Measurements from ENCODE around the gene WDR4.
"Not testable (repeated sequence)": the region's sequence is repeated elsewhere in the genome, so short reads cannot be mapped to it uniquely, and the experiment has no call there.

WDR4 gene

DNA sequence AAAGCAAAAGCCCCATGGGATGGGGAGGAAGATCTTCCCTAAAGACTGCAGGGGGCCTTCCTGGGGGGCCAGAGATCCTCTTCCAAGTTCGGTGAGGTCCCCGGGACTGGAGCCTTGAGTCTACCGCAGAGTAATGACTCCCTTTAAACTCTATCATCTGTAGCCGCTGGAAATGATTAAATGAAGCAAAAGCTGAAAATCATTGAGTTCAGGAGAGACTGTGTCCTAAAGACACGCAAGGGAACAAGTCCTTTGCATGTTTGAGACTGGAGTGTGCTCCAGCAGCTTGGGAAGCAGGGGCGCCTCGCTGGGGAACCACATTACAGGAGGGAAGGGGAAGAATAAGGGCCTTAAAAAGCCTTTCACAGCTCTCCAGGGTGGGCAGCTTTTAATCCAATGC lies 70.2 kb downstream of the WDR4 start:
- TF ChIP-seq ZFP30 (CRISPR knock-in tag; IDR thresholded peaks at IDR 0.05), result no peak
- TF ChIP-seq CSDC2 (CRISPR knock-in tag; IDR thresholded peaks at IDR 0.05), result no peak
- TF ChIP-seq, protein P1, sequence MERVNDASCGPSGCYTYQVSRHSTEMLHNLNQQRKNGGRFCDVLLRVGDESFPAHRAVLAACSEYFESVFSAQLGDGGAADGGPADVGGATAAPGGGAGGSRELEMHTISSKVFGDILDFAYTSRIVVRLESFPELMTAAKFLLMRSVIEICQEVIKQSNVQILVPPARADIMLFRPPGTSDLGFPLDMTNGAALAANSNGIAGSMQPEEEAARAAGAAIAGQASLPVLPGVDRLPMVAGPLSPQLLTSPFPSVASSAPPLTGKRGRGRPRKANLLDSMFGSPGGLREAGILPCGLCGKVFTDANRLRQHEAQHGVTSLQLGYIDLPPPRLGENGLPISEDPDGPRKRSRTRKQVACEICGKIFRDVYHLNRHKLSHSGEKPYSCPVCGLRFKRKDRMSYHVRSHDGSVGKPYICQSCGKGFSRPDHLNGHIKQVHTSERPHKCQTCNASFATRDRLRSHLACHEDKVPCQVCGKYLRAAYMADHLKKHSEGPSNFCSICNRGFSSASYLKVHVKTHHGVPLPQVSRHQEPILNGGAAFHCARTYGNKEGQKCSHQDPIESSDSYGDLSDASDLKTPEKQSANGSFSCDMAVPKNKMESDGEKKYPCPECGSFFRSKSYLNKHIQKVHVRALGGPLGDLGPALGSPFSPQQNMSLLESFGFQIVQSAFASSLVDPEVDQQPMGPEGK (CRISPR knock-in tag; IDR thresholded peaks at IDR 0.05; ENCODE audit: borderline replicate concordance), result no peak
- TF ChIP-seq, protein P2, sequence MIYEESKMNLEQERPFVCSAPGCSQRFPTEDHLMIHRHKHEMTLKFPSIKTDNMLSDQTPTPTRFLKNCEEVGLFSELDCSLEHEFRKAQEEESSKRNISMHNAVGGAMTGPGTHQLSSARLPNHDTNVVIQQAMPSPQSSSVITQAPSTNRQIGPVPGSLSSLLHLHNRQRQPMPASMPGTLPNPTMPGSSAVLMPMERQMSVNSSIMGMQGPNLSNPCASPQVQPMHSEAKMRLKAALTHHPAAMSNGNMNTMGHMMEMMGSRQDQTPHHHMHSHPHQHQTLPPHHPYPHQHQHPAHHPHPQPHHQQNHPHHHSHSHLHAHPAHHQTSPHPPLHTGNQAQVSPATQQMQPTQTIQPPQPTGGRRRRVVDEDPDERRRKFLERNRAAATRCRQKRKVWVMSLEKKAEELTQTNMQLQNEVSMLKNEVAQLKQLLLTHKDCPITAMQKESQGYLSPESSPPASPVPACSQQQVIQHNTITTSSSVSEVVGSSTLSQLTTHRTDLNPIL (CRISPR knock-in tag; IDR thresholded peaks at IDR 0.05; ENCODE audit: low read depth), result no peak
- TF ChIP-seq, protein P3, sequence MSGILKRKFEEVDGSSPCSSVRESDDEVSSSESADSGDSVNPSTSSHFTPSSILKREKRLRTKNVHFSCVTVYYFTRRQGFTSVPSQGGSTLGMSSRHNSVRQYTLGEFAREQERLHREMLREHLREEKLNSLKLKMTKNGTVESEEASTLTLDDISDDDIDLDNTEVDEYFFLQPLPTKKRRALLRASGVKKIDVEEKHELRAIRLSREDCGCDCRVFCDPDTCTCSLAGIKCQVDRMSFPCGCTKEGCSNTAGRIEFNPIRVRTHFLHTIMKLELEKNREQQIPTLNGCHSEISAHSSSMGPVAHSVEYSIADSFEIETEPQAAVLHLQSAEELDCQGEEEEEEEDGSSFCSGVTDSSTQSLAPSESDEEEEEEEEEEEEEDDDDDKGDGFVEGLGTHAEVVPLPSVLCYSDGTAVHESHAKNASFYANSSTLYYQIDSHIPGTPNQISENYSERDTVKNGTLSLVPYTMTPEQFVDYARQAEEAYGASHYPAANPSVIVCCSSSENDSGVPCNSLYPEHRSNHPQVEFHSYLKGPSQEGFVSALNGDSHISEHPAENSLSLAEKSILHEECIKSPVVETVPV (CRISPR knock-in tag; IDR thresholded peaks at IDR 0.05), result no peak
- TF ChIP-seq ISL1 (CRISPR knock-in tag; IDR thresholded peaks at IDR 0.05), result no peak
- TF ChIP-seq RARB (CRISPR knock-in tag; IDR thresholded peaks at IDR 0.05), result no peak
- TF ChIP-seq ESRRG (CRISPR knock-in tag; IDR thresholded peaks at IDR 0.05), result no peak
- TF ChIP-seq ZNF8 (CRISPR knock-in tag; IDR thresholded peaks at IDR 0.05), result no peak
- TF ChIP-seq OSR1 (CRISPR knock-in tag; IDR thresholded peaks at IDR 0.05), result no peak
- no peak for TF ChIP-seq ZNF70 (CRISPR knock-in tag; IDR thresholded peaks at IDR 0.05)
- no peak for TF ChIP-seq BACH2 (CRISPR knock-in tag; IDR thresholded peaks at IDR 0.05; ENCODE audit: borderline replicate concordance)
- TF ChIP-seq ZFP3 (CRISPR knock-in tag; IDR thresholded peaks at IDR 0.05), result no peak
- no peak for TF ChIP-seq ZNF565 (CRISPR knock-in tag; conservative IDR thresholded peaks at IDR 0.05; ENCODE audit: low read depth)
- no peak for ATAC-seq

DNA sequence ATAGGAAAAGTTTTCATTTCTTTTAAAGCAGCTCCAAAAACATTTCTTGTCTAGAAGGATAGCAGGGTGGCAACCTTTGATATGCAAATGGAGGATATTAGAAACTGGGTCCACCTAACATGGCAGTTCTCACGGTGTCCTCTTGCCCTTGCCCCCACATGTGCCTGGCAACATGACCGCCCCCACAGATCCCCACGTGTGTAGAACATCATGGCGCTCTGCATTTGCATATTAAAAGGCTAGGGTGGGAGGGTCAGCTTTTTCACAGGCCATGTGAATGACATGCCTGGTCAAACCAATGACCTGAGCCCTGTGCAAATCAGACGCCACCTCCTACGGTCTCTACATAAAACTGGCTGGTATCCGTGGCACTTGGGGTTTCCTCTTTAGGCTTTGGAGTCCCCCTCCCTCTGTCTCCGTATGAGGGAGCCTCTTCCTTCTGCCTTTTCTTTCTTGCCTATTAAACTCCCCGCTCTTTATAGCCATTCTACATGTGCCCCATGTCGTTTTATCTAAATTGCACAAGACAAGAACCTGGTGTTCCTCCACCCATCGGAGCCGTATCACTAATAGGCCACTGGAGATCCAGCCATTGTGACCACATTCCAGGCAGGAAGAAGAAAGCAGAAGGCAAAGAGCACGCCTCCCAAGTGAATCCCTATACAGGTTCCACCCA lies 71.3 kb downstream of the WDR4 start:
- no peak for ATAC-seq

DNA sequence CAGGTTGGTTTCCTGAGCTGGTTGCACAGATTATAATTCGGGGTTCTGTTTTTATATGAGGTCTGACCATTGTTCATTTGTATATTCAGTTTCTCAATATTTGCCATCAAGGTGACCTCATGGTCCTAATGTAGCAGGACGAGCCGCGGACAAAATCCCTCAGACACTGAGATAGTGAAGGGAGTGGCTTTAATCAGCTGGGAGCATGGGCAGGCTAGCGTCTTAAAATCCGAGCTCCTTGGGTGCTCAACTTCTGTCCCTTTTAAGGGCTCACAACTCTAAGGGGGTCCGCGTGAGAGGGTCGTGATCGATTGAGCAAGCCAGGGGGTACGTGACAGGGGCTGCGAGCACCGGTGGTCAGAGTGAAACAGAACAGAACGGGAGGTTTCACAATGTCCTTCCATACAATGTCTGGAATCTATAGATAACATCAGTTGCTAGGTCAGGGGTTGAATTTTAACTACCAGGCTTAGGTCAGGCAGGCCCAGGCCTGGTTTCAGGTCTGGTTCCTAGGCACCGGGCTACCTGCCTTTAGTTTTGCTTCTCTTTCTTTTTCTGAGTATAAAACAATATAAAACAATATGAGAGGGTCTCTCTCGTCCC lies 71.9 kb downstream of the WDR4 start:
- ATAC-seq, result not testable (repeated sequence)

More for the DNA sequence above, 71.3 kb downstream of the WDR4 start:
- no peak for TF ChIP-seq TOX (CRISPR knock-in tag; IDR thresholded peaks at IDR 0.05; ENCODE audit: borderline replicate concordance)
- no peak for TF ChIP-seq RARB (CRISPR knock-in tag; IDR thresholded peaks at IDR 0.05)
- TF ChIP-seq SNAI2 (CRISPR knock-in tag; IDR thresholded peaks at IDR 0.05), result no peak
- no peak for TF ChIP-seq PPARA (CRISPR knock-in tag; IDR thresholded peaks at IDR 0.05; ENCODE audit: borderline replicate concordance)
- no peak for TF ChIP-seq ESRRG (CRISPR knock-in tag; IDR thresholded peaks at IDR 0.05)
- TF ChIP-seq, protein P4, sequence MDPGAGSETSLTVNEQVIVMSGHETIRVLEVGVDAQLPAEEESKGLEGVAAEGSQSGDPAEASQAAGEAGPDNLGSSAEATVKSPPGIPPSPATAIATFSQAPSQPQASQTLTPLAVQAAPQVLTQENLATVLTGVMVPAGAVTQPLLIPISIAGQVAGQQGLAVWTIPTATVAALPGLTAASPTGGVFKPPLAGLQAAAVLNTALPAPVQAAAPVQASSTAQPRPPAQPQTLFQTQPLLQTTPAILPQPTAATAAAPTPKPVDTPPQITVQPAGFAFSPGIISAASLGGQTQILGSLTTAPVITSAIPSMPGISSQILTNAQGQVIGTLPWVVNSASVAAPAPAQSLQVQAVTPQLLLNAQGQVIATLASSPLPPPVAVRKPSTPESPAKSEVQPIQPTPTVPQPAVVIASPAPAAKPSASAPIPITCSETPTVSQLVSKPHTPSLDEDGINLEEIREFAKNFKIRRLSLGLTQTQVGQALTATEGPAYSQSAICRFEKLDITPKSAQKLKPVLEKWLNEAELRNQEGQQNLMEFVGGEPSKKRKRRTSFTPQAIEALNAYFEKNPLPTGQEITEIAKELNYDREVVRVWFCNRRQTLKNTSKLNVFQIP (CRISPR knock-in tag; IDR thresholded peaks at IDR 0.05; ENCODE audit: borderline replicate concordance, low read depth), result no peak
- no peak for TF ChIP-seq TCF4 (CRISPR knock-in tag; IDR thresholded peaks at IDR 0.05; ENCODE audit: borderline replicate concordance)
- TF ChIP-seq, protein P5, sequence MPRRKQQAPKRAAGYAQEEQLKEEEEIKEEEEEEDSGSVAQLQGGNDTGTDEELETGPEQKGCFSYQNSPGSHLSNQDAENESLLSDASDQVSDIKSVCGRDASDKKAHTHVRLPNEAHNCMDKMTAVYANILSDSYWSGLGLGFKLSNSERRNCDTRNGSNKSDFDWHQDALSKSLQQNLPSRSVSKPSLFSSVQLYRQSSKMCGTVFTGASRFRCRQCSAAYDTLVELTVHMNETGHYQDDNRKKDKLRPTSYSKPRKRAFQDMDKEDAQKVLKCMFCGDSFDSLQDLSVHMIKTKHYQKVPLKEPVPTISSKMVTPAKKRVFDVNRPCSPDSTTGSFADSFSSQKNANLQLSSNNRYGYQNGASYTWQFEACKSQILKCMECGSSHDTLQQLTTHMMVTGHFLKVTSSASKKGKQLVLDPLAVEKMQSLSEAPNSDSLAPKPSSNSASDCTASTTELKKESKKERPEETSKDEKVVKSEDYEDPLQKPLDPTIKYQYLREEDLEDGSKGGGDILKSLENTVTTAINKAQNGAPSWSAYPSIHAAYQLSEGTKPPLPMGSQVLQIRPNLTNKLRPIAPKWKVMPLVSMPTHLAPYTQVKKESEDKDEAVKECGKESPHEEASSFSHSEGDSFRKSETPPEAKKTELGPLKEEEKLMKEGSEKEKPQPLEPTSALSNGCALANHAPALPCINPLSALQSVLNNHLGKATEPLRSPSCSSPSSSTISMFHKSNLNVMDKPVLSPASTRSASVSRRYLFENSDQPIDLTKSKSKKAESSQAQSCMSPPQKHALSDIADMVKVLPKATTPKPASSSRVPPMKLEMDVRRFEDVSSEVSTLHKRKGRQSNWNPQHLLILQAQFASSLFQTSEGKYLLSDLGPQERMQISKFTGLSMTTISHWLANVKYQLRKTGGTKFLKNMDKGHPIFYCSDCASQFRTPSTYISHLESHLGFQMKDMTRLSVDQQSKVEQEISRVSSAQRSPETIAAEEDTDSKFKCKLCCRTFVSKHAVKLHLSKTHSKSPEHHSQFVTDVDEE (CRISPR knock-in tag; IDR thresholded peaks at IDR 0.05), result no peak
- TF ChIP-seq, protein P1 (CRISPR knock-in tag; IDR thresholded peaks at IDR 0.05; ENCODE audit: borderline replicate concordance), result no peak
- no peak for TF ChIP-seq GLIS3 (CRISPR knock-in tag; IDR thresholded peaks at IDR 0.05)
- TF ChIP-seq, protein P3 (CRISPR knock-in tag; IDR thresholded peaks at IDR 0.05), result no peak

Data from SK-N-SH treated with all-trans-retinoic acid at 6 μM for 48 hours (cell line).